OCI-LY7 (cell line): ENCODE data around the gene CYB5R3. TPM values are rescaled to one million over a fixed set of nuclear protein-coding genes. Genes with fewer than 3 reads are reported as not detected.

Experiments
- BruUV-seq: library from RNA; stranded (reverse); fragments of 400-500 nt; replicated peaks from 2 replicates; lab custom pipeline; 2021; lab: Mats Ljungman, UMichigan
- CTCF ChIA-PET: fragments of 300-600 bp; sonication (Branson Sonifier 250); formaldehyde crosslinking; loops from one replicate; lab custom pipeline; 2022; ENCODE audit warnings: antibody characterized with exemption; ENCODE audit not compliant: unreplicated experiment; lab: Charles Lee
- POLR2A ChIA-PET: fragments of 300-600 bp; sonication (Branson Sonifier 250); formaldehyde crosslinking; loops from one replicate; lab custom pipeline; 2022; ENCODE audit warnings: antibody characterized with exemption; lab: Charles Lee
- DNase-seq: peaks from one replicate; pipeline ENCODE4 v3.0.0-alpha.2; 2015; ENCODE audit warnings: low spot score
- H2AFZ ChIP-seq: fragments of 200-600 bp; sonication (generic), shearing (Covaris generic); 2 replicates; pipeline ENCODE4 v1.6.1; 2014; ENCODE audit warnings: mild to moderate bottlenecking, antibody characterized with exemption, low read length, moderate library complexity
- H3K27ac ChIP-seq: fragments of 200-600 bp; sonication (generic); 2 replicates; pipeline ENCODE4 v1.5.1; 2014; ENCODE audit warnings: mixed run types, low read depth, mild to moderate bottlenecking, moderate library complexity, low read length, inconsistent platforms; ENCODE audit not compliant: poor library complexity, severe bottlenecking
- H3K36me3 ChIP-seq: fragments of 200-600 bp; sonication (generic); 2 replicates; pipeline ENCODE4 v1.6.1; 2014; ENCODE audit warnings: mild to moderate bottlenecking, antibody characterized with exemption, low read length, moderate library complexity, mixed read lengths; ENCODE audit not compliant: insufficient read depth
- H3K4me1 ChIP-seq: fragments of 200-600 bp; sonication (generic); 2 replicates; pipeline ENCODE4 v1.5.1; 2014; ENCODE audit warnings: mild to moderate bottlenecking, low read length; ENCODE audit not compliant: insufficient read depth, poor library complexity, severe bottlenecking
- H3K4me2 ChIP-seq: fragments of 200-600 bp; sonication (generic); 2 replicates; pipeline ENCODE4 v1.6.1; 2014; ENCODE audit warnings: mild to moderate bottlenecking, low read length
- H3K4me3 ChIP-seq: fragments of 200-600 bp; sonication (generic); 2 replicates; pipeline ENCODE4 v1.5.1; 2014; ENCODE audit warnings: mild to moderate bottlenecking, low read depth, low read length; ENCODE audit not compliant: poor library complexity, severe bottlenecking
- H3K79me2 ChIP-seq: fragments of 200-600 bp; sonication (generic); 2 replicates; pipeline ENCODE4 v1.6.1; 2016; ENCODE audit warnings: low read depth, mild to moderate bottlenecking, low read length, moderate library complexity, mixed read lengths; ENCODE audit not compliant: insufficient read depth
- H3K9me2 ChIP-seq: fragments of 200-600 bp; sonication (generic); 2 replicates; pipeline ENCODE4 v1.6.1; 2016; ENCODE audit warnings: mild to moderate bottlenecking, low read length, mixed read lengths; ENCODE audit not compliant: insufficient read depth
- H3K9me3 ChIP-seq: fragments of 200-600 bp; sonication (generic); 2 replicates; pipeline ENCODE4 v1.6.1; 2014; ENCODE audit warnings: mild to moderate bottlenecking, mixed run types, low read length, mixed read lengths
- H4K20me1 ChIP-seq: fragments of 200-600 bp; sonication (generic); 2 replicates; pipeline ENCODE4 v1.6.1; 2014; ENCODE audit warnings: mild to moderate bottlenecking, antibody characterized with exemption, low read length, moderate library complexity, mixed read lengths; ENCODE audit not compliant: insufficient read depth
- EZH2phosphoT487 ChIP-seq: fragments of 200-600 bp; sonication (generic); IDR thresholded peaks from 2 replicates; pipeline ENCODE4 v1.6.1; 2018; ENCODE audit warnings: low read depth, borderline replicate concordance, mild to moderate bottlenecking, mixed run types, antibody characterized with exemption, low read length, moderate library complexity, mixed read lengths
- intact Hi-C: fragments of 100-400 bp; cut with micrococcal nuclease; formaldehyde crosslinking; loops from one replicate; pipeline ENCODE4 v1.10.0; 2022; ENCODE audit not compliant: unreplicated experiment
- total RNA-seq, 2 experiments: library from RNA; depleted of rRNA in 1 of 2; stranded (reverse); fragments of >200 nt in 1 of 2; shearing (Covaris generic) in 1 of 2; gene quantifications; 2 replicates each; pipeline ENCODE4 v1.2.3, GENCODE V29; 2014 to 2022
- TF ChIP-seq, protein P1 (sequence below): fragments of 200-600 bp; sonication (generic); conservative IDR thresholded peaks from 2 replicates; pipeline ENCODE4 v1.5.1; 2014; ENCODE audit warnings: mild to moderate bottlenecking, antibody characterized with exemption, low read length, moderate library complexity, mixed read lengths

The CYB5R3 gene
- total RNA-seq, 2 experiments from 2014 or later = 38.0 to 68.9 TPM

- no peaks in the 10 kb centered on the region for H4K20me1 ChIP-seq
- TF ChIP-seq, protein P1, sequence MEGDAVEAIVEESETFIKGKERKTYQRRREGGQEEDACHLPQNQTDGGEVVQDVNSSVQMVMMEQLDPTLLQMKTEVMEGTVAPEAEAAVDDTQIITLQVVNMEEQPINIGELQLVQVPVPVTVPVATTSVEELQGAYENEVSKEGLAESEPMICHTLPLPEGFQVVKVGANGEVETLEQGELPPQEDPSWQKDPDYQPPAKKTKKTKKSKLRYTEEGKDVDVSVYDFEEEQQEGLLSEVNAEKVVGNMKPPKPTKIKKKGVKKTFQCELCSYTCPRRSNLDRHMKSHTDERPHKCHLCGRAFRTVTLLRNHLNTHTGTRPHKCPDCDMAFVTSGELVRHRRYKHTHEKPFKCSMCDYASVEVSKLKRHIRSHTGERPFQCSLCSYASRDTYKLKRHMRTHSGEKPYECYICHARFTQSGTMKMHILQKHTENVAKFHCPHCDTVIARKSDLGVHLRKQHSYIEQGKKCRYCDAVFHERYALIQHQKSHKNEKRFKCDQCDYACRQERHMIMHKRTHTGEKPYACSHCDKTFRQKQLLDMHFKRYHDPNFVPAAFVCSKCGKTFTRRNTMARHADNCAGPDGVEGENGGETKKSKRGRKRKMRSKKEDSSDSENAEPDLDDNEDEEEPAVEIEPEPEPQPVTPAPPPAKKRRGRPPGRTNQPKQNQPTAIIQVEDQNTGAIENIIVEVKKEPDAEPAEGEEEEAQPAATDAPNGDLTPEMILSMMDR = no peak
- no peak for TF ChIP-seq EZH2phosphoT487
- peaks cover 16% of the 10 kb centered on the region; the same call in 1 of the 2 replicates for H3K36me3 ChIP-seq
- BruUV-seq = no TSS peak
- no peaks in the 10 kb centered on the region for H3K9me2 ChIP-seq
- peaks cover 38% of the 10 kb centered on the region for H3K4me1 ChIP-seq
- no peak overlapping the region for H3K27ac ChIP-seq
- intact Hi-C loops = loop anchor here (5.0 kb wide), 1 partner anchor 142 kb away; no protein-coding TSS in a partner anchor
- no peak overlapping the region for H3K4me3 ChIP-seq
- ChIA-PET CTCF (interaction anchor here (1.7 kb wide), 1 partner anchor 200 kb away, joined by 6 read pairs; no protein-coding TSS in a partner anchor), POLR2A (no interaction called here)
- no peak overlapping the region for H2AFZ ChIP-seq
- no peak for DNase-seq
- no peak overlapping the region for H3K4me2 ChIP-seq
- H3K79me2 ChIP-seq = no peaks in the 10 kb centered on the region
- no peaks in the 10 kb centered on the region for H3K9me3 ChIP-seq
Measured at GRCh38 chr22:42620084-42620483, 29.1 kb downstream of the CYB5R3 start.

DNA sequence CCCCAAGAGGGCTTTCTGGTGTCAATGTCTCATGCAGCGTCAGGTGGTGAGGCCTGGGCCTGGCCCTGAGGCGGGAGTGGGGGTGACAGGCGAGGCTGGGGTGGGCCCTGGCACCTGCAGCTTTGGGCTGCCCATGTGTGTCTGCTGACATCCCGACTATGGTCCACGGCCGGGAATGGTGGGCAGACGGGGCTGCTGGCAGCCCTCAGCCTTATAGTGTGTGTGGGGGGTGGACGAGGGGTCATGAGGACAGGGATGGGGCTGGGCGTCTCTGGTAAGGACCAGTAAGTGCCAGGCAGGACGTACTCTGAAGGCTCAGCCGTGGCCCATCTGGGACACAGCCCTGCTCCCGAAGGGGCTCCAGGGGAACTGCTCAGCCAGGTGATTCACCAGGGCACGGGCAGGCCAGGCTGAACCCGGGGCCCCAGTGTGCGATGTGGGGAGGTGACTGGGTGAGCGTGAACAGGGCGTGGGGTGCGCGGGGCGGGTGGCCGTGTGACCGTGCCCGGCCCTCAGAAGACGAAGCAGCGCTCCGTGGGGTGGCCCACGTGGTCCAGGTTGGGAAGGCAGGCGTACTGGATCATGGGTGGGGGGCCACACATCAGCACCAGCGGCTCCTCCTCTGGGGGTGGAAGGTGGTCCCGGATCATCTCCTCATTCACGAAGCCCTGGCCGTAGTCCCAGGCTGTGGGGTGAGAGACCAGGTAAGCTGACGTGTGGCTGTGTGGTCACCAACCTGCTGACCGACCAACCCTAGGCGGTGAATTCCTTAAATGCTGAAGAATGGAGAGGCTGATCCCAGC lies 29.7 kb downstream of the CYB5R3 start:
- BruUV-seq = TSS peak; percentile 69
- POLR2A ChIA-PET = no interaction called here
- H3K79me2 ChIP-seq = no peaks in the 10 kb centered on the region

More for the DNA sequence above, 29.7 kb downstream of the CYB5R3 start:
- H3K36me3 ChIP-seq = peaks cover 16% of the 10 kb centered on the region; the same call in 1 of the 2 replicates
- H3K4me2 ChIP-seq = no peak overlapping the region
- peaks cover 38% of the 10 kb centered on the region for H3K4me1 ChIP-seq
- no peaks in the 10 kb centered on the region for H3K9me2 ChIP-seq
- no peak for DNase-seq
- TF ChIP-seq, protein P1 = no peak
- TF ChIP-seq EZH2phosphoT487 = no peak
- no peak overlapping the region for H2AFZ ChIP-seq
- no peak overlapping the region for H3K27ac ChIP-seq
- intact Hi-C loops = loop anchor here (5.0 to 10.0 kb wide), 2 partner anchors 143 to 1175 kb away; partner anchors contain the start of gene TOB2
- H4K20me1 ChIP-seq = no peaks in the 10 kb centered on the region
- H3K4me3 ChIP-seq = no peak overlapping the region
- no peaks in the 10 kb centered on the region for H3K9me3 ChIP-seq
- CTCF ChIA-PET = no interaction called here
